ENCODE results near the gene RFNG. TPM values are rescaled to one million over a fixed set of nuclear protein-coding genes. Genes with fewer than 3 reads are reported as not detected.

RFNG gene, protein sequence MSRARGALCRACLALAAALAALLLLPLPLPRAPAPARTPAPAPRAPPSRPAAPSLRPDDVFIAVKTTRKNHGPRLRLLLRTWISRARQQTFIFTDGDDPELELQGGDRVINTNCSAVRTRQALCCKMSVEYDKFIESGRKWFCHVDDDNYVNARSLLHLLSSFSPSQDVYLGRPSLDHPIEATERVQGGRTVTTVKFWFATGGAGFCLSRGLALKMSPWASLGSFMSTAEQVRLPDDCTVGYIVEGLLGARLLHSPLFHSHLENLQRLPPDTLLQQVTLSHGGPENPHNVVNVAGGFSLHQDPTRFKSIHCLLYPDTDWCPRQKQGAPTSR
- 21.2 TPM for total RNA-seq

DNA sequence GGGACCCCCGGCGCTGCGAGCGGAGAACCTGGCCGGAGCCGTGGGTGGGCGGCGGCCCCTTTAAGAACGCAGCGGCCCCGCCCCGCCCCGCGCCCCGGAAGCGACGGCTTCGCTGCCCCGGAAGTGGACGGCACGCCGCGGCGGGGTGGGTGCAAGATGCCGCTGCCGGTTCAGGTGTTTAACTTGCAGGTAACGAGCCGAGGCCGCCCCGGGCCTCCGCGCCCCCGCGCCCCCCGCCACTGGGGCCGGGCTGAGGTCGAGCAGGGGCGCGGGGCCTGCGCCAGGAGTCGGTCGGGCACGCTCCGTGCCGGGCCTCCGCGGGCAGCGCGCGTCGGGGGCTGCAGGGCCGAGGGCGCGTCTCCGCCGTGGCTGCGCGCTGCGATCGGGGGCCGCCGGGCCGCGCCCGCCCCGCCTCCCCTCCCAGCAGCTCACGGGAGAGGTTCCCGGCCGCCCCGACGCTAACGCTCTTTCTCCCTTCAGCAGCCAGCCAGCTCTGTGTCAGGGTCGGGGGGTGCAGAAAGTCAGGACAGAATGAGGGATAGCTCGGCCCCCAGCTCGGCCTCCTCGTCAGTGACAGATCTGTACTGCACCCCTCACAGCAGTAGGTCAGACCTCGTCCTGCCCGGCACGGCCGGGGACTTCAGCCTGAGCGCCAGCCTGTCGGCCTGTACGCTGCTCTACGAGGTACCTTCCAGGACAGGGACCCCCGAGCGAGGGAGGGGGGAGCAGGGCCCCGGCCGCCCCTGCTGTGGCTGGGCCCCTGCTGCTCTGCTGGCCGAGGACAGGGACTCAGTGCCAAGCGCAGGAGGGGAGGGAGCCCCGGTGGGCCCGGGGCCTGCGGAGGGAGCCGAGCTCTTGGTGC is at the start of gene RFNG, which contains the start of gene GPS1:
RFNG (minus strand) TSS at position 36 of the 862 bp plus-strand sequence. CDS start 45 bp downstream, outside the sequence.
GPS1 (plus strand) TSS at position 123 of the 862 bp plus-strand sequence; CDS start at position 157, 34 bp downstream.
- FAIRE-seq (no peak), DNase-seq (ENCODE audit: low spot score in 2 of 2) (peak; percentile 98 to 99)

DNA sequence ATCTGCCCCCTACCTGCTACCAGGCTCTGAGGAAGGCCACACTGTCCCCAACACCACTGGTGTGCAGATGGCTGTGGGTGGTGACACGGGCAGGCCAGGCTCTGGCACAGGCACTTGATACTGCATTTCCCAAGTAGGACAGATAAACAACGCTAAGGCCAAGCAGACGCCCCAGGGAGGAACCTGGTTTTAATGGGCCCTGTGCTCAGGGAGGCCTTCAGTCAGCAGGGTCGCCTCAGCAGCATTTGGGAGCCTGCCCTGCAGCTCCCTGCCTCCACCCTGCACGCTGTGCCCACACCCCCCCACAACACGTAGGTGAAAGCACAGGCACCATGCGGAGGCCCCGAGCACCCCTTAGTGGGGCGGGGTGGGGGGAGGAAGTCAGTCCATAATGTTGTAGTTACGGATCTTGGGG is 49.7 kb upstream of the RFNG start:
- no peak for FAIRE-seq

DNA sequence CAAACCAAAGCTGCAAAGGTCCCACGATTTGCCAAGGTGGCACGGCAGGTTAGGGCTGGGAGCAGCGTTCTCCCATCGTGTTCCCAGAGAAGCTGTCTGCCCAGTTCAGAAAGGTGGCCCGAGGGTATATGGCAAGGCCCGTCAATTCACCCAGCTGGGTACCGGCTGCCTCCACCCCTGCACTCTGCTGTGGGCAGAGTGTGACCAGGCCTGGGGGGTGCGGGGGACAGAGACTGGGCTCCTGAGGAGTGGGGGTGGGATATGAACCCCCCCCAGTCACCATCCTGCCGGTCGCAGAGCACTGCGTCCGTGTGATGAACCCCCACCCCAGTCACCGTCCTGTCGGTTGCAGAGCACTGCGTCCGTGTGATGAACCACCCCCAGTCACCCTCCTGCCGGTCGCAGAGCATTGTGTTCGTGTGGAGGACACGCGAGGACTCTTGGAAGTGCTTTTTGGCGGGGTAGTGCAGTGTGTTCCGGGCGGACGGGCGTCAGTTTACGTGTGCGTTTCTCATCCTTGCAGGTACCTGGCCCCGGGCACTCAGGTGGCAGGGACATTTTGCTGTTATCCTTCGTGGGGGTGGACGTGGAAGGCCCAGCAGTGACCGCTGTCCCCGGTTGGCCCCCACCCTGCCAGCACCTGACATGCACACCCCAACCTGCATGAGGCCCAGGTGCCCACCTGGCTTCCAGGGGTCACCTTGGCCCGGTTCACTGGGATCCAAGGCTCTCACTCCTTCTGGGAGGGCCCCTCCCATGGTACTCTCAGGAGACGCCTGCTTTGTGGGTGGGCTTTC is 49.1 kb upstream of the RFNG start:
- no peak for DNase-seq (ENCODE audit: low spot score in 2 of 2)
- FAIRE-seq, result no peak

More for the DNA sequence above, 49.7 kb upstream of the RFNG start:
- DNase-seq (ENCODE audit: low spot score in 2 of 2), result no peak

DNA sequence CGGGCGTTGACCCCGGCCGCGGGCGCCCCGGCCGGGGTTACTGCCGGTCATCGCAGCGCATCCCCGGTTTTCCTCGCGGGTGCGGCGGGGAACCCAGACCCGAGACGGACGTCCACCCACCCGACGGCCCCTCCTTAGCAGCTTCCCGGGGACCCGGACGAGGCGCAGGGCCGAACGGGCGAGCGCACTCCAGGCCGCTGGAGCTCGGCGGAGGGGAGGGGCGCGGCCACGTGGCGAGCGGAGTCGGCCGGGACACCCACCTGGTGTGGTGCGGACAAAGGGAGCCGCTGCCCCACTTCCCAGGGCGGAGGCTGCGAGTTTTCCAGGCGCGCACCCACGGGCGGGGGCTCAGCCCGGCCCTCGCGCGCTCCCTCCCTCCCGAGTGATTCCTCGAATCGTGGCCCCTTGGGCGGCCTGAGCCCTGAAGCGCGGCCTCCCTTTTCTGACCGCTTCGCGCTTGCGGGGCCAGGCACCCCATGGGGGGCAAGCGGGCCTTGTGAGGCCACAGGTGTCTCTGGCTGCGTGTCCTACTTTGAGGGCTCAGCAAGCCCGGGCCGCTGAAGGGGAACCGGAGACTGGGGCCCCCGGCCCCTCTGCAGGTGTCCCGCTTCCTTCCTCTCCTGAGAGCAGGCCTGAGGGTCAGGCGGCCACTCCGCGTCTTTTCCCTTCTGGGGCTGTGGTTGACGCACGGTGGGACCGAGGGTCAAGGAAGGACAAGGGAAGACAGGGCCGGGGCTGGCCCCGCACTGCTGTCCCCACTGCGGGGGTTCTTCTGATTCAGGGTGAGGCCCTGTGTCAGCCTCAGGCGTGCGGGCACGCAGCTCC is 47.5 kb upstream of the RFNG start:
- DNase-seq (ENCODE audit: low spot score in 2 of 2) (no peak), FAIRE-seq (no peak)

DNA sequence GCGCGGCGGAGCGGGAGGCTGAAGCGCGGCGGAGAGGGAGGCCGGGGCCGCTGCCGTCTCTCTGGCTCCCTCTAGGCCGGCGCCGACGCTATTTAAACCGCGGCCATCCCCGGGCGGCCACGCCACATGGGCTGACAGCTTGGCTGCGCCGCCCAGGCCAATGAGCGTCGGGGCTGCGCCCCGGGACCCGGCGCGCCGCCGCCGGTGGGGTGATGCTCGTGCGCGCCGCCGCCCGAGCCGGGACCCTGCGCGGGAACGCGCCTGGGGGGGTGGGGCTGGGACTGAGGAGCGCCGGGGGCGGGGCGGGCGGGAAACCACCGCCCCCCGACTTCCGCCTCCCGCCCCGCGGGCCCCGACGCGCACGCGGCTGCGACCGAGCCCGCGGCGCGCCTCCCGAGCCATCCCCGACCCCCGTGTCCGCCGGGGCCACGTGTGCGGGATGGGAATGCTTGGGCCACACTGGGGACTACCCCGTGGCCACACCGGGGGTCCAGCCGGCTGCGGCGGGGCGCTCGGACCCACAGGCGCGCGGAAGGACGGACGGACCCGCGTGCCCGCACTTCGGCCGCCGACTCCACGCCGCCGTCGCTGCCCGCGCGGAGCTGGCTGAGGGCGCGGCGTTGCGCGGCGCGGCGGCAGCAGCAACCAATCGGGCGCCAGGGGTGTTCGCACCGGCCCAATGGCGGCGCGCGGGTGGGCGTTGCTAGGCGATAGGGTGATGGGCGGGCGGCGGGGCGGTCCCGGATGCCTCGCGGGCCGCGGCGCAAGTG is 46.7 kb upstream of the RFNG start, which contains the start of gene FASN:
FASN (minus strand) TSS at position 68 of the 770 bp plus-strand sequence. CDS start 1,791 bp downstream, outside the sequence.
- DNase-seq (ENCODE audit: low spot score in 2 of 2), result peak; percentile 100
- FAIRE-seq, result no peak

DNA sequence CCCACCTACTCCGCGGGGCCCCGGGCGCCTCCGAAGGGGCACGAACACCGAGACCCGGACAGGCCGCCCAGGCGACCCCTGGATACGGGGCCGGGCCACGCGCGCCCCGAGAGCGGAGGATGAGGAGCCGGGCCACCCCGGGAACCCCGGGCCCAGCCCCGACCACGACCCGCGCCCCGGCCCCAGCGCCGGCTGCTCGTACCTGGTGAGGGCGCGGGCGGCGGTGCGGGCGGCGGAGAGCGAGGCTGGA is 46.2 kb upstream of the RFNG start:
- no peak for FAIRE-seq

DNA sequence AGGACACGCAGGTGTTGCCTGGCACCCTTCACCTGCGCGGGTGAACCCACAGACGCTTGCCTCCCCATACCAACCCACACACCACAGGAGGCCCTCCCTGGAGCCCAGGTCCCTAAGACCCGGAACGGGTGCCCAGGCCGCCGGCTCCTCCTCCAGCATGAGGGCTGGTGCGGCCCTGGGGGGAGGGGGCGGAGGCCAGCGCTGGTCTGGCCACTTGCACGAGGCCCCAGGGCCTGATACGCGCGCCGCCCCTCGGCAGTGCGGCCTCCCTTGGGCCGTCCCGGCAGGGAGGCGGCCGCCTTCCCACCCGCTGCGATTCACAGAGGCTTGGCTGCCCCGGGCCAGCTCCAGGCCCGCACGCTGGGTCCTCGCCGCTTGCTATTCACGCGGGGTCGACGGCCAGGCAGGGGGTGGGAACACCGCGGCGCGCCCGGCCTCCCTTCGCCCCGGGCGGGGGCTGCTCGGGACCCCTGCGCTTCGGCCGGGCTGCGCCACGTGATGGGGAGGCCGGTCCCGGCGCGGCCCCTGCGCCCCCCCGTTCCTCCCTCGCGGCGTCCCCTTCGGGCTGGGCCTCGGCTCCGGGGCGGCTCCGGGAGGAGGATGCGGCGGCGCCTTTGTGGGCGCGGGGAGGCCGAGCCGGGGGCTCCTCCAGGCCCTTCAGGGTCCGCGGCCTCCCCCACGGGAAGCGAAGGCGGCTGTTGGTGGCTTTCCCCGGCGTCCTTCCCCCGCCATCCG is 45.7 kb upstream of the RFNG start:
- no peak for FAIRE-seq
- DNase-seq (ENCODE audit: low spot score in 2 of 2), result peak; percentile 75 to 80

More for the DNA sequence above, 46.2 kb upstream of the RFNG start:
- DNase-seq (ENCODE audit: low spot score in 2 of 2), result no peak

DNA sequence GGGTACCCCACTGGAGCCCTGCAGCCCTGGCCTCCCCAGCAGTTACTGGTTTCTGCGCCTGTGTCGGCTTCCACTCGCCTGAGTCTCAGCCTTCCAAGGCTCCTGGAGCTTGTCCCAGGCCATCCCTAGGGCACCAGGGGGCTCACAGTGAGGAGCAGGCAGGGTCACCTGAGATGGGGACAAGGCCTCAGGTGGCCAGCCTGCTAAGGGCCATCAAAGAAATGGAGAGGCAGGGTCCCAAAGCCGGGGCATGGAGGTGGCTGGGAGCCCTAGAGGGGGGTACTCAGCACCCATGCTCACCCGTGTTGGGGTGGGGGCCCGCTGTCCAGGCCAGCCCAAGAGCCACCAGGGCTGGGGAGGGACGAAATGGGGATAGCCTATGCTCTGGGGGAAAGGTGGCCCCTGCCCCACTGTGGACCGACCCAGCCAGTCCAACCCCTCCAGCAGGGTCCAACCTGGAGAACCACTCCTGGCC is 45.1 kb upstream of the RFNG start:
- DNase-seq (ENCODE audit: low spot score in 2 of 2) (no peak), FAIRE-seq (no peak)

DNA sequence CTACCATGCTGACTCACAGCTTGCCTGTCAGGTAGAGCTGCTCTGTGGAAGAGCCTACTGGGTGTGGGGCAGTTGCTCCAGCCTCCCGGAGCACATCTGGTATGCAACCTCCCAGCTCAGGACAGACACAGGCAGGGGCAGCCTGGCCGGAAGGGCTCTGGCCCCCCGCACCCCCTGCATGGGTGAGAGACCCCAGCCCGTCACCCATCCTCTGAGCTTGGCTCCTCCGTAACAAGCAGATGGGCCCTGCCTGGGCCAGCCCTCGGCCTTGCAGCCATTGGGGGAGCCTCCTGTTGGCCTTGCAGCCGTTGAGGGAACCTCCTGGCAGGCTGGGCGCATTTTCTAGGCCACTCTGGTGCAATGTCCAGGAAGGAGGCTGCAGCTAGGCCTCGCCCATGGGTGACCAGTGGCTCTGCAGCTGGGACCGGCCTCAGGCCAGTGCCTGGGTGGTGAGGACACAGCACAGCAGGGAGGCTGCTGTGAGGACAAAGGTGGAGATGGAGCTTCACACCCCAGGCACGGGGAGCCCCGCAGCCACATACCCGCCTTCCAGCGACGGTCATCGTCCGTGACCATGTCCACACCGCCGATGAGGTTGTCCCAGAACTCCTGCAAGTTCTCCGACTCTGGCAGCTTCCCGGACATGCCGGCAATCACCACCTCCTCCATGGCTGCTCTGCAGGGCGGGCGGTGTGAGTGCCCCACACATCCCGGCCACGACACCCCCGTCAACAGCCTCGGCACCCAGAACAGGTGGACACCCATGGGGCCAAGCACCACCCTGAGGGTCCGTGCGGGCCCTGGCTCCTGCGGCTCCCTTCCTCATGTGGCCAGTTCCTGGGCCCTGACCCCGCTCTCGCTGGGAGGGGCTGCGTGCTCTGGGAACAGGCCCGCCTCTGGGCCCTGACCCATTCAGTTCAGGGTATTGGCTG is 44.4 kb upstream of the RFNG start:
- no peak for FAIRE-seq

DNA sequence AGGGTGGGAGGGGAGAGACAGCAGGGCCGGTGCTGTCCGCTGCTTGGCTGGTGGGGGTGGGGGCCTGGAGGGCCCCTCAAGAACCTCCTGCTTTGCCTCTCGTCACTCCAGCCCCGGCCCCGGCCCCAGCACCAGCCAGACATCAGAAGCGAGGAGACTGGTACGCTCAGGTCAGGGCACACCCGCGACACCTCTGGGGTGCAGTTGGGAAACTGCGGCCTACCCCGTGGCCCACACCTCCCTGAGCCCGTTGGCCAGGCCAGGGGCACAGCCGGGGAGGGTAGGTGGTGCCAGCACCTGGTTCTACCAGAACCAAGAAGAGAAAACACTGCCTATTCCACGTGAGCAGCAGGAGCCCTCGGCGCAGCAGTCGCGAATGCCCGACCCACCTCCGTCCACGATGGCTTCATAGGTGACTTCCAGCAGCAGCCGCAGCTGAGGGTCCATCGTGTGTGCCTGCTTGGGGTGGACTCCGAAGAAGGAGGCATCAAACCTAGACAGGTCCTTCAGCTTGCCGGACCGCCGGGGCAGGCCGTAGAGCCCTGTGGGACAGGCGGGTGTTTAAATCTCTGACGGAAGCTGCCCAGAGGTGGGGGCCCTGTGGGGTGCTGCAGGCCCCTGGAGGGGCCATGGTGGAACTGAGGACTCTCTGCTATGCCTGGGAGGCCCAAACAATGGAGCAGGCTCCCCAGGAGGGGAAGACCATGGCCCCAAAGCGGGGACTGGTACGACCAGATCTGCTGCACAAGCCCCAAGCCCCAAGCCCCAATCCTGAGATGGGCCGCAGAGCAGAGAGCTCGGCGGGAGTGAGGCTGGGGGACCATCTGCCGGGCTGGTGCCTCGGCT is 43.5 kb upstream of the RFNG start:
- FAIRE-seq (no peak), DNase-seq (ENCODE audit: low spot score in 2 of 2) (no peak)

More for the DNA sequence above, 44.4 kb upstream of the RFNG start:
- no peak for DNase-seq (ENCODE audit: low spot score in 2 of 2)

DNA sequence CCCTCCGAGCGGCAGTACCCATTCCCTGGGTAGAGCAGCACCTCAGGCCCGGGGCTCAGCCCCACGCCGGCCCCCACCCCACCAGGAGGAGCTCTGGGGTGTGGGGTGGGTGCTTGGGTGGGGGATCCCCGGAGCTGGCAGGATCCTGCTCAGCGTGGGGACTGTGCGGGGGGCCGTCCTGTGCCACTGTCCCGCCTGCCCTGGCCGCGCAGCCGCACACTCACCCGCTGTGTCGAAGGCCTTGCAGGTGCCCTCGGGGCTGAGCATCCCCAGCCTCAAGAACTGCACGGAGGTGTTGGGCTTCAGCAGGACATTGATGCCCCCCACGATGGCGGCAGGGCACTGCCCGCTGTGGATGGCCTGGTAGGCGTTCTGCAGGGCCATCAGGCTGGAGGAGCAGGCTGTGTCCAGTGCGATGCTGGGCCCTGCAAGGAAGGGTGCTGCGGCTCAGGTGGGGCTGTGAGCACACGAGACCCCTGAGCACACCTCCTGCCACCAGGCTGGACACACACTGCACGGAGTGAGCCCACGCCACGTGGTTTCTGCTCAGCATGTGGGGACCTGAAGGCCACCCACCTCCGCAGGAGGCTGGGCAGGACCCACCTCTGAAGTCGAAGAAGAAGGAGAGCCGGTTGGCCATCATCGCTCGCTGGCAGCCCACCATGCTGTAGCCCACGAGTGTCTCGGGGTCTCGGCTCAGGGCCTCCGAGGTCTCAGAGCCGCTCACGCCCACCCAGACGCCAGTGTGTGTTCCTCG is 41.6 kb upstream of the RFNG start:
- no peak for FAIRE-seq
- no peak for DNase-seq (ENCODE audit: low spot score in 2 of 2)

DNA sequence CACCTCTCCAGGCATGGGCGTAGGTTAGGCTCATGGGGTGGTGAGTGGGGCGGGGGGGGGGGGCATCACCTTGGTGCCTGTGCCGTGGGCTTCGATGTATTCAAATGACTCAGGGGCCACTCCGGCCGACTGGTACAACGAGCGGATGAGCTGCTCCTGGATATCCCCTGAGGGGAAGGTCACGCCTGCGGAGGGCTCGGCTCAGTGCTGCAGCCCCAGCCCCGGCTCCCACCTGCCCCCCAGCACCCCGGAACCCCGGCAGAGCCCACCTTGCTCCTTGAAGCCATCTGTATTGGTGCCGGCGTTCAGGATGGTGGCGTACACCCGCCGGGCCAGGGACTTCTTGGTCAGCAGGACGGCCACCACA is 41.0 kb upstream of the RFNG start:
- no peak for FAIRE-seq

DNA sequence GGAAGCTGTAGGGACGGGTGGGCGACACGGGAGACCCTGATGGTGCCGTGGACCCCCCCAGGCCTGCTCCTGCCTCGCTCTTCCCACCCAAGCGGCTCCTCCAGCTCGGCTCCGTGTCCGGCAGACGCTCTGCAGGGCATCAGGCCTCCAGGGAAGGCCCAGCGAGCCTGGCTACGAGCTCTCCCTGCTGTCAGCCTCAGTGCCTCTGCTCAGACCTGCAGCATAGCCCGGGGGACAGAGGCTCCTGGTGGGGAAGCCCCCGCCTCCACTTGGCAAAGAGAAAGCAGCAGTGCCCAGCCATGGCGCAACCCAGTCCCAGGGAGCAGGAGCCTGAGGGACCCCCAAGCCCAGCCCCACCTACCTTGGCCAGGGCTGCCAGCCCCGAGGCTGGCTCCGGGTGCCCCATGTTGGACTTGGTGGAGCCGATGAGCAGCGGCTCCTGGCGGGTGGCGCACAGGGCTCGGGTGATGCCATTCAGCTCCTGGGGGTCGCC is 40.5 kb upstream of the RFNG start:
- FAIRE-seq (no peak), DNase-seq (ENCODE audit: low spot score in 2 of 2) (no peak)

More for the DNA sequence above, 41.0 kb upstream of the RFNG start:
- DNase-seq (ENCODE audit: low spot score in 2 of 2), result no peak

DNA sequence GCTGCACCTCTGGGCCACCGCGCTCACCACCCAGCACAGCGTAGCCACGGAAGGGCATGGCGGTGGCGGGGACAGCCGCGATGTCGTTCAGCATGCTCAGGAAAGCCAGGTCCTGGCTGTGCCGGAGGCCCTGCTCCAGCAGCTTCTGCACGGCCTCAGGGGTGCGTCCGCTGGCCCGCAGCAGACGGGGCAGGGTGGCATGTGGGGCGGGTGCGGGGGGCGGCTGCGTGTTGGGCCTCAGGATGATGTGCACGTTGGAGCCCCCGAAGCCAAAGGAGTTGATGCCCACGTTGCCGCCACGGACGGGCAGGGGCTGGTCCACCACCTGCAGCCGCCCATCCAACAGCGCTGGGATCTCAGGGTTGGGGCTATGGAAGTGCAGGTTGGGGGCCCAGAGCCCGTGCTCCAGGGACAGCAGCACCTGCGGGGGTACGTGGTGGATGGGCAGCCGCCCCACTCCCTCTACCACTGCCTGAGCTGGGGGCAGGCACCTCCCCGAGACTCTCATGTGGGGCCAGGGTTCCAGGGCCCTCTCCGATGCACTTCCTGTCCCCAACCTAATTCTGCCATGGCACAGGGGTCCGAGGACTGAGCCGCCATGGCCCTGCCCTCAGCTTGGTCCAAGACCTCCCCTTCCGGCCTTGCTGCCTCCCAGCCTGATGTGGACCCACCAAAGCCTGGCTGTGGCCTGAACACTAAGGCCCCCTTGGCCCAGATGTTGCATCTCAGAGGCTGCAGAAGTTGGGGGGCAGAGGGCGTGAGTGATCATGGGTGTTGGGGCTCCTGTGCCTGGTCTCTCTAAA is 39.9 kb upstream of the RFNG start:
- no peak for FAIRE-seq
- no peak for DNase-seq (ENCODE audit: low spot score in 2 of 2)

Data from frontal cortex (tissue), 4 donors.